ENCODE data around the gene PRKCE.

- no peak for TF ChIP-seq POLR2A (IDR thresholded peaks at IDR 0.05)
- TF ChIP-seq CTCF (IDR thresholded peaks at IDR 0.05) = no peak
Measured at GRCh38 chr2:45691171-45691999, 39.9 kb downstream of the PRKCE start.

Data from body of pancreas (tissue), 4 donors.